Brain pericyte (primary cell): Measurements from ENCODE around the gene C16orf86.

Experiments used
- DNase-seq: peaks from one replicate; pipeline ENCODE4 v3.0.0-alpha.2; 2012; ENCODE audit warnings: low read depth, low spot score

Gene C16orf86

GRCh38 chr16:67666559-67667452, at the start of gene C16orf86, which contains the start of gene ENKD1:
Gene C16orf86 (plus strand): TSS chr16:67666814. CDS start chr16:67666971, 157 bp downstream.
Gene ENKD1 (minus strand): TSS chr16:67666750. CDS start chr16:67666442, 308 bp downstream.
- no peak for DNase-seq

DNA sequence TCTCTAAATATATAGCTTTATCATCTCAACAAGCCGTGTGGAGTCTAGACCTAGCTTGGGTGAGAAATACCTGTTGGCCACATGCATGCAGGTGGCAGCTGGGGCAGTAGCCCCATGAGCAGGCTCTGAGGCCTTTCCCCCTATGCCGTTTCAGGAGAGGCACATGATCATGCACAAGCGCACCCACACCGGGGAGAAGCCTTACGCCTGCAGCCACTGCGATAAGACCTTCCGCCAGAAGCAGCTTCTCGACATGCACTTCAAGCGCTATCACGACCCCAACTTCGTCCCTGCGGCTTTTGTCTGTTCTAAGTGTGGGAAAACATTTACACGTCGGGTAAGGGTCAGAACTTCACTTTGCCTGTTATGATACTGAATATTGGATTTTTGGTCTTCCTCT, 38.4 kb upstream of the C16orf86 start:
- DNase-seq = no peak

DNA sequence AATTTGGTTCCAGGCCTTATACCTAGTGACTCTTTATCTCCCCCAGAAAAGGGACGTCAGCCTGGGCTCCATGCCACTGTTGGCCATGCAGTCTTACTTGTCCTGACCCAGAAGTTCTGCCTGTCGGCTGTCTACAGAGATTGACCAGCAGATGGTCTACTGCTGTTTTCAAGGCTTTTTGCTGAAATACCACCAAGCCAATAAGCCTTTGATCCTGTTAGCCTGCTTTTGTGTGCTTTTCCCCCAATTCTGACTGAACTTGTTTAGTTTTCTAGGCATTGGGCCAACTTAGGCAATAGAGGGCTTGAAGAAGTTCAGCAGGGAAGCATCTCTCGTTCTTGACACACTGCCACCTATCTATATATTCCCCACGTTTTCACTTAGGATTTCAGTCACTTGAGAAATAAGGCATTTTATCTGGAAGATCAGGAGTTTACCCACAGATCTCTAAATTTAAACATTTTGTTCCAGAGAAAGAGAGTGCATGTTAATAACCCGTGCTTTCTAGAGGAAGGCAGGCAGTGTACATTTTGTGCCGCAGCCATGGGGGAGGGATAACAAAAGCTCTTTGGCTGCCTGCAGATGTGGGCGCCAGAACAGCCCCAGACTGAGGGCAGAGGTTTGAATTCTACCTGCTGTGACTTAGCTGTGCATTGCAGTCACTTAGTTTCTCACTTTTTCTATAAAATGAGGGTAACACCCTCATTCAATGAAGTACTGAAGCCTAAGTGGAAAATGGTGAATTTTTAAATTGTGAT, 34.0 kb upstream of the C16orf86 start:
- DNase-seq = no peak

- no peak for DNase-seq
Measured at GRCh38 chr16:67636713-67637112, 29.9 kb upstream of the C16orf86 start.

DNA sequence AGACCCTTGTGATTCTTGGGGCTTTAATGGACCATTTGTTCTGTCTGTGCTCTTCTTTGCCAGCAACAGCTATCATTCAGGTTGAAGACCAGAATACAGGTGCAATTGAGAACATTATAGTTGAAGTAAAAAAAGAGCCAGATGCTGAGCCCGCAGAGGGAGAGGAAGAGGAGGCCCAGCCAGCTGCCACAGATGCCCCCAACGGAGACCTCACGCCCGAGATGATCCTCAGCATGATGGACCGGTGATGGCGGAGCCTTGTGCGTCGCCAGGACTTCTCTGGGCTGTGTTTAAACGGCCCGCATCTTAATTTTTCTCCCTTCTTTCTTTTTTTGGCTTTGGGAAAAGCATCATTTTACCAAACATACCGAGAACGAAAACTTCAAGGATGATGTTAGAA, 29.0 kb upstream of the C16orf86 start:
- no peak for DNase-seq

DNA sequence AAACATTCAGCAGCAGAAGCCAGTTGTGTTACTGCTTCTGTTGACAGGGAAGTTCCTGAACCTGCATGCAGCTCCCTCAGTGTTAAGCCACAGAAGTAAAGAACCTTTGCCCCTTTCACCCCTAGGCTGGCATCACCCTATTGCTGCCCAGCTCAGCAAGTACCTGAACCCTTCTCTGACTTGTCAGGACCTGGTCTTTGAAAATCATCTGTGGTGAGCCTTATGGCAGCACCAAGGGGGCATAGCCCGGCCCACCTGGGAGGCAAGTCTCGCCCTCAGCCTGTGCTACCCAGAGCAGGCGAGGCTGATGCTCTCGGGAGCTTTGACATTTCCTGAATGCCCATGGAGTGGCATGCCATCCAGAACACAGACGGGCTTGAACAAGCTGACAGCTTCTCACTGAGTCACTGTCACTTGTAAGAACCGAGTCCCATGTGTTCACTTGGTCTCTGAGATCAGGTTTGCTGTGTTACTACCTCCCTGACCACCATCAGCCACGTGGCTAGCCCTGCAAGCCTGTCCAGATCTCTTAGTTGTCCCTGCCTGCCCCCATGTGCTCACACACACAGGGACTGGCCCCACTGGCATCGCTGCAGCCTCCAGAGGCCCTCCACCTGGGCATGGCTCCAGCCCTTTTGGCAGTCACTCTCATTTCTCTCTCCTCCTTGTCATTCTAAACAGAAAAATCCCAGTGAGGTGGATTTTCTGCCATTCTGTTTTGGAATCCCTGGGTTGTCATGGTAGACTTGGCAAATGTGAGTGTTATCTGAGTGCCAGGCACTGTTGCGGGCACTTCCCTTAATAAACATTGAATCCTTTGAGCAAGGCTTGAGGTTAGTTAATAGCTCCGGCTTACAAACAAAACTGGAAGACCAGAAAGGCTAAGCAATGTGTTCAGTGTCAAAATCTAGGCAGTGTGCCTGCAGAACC, 24.6 kb upstream of the C16orf86 start:
- no peak for DNase-seq

GRCh38 chr16:67644038-67644437, 22.6 kb upstream of the C16orf86 start:
- DNase-seq = no peak

DNA sequence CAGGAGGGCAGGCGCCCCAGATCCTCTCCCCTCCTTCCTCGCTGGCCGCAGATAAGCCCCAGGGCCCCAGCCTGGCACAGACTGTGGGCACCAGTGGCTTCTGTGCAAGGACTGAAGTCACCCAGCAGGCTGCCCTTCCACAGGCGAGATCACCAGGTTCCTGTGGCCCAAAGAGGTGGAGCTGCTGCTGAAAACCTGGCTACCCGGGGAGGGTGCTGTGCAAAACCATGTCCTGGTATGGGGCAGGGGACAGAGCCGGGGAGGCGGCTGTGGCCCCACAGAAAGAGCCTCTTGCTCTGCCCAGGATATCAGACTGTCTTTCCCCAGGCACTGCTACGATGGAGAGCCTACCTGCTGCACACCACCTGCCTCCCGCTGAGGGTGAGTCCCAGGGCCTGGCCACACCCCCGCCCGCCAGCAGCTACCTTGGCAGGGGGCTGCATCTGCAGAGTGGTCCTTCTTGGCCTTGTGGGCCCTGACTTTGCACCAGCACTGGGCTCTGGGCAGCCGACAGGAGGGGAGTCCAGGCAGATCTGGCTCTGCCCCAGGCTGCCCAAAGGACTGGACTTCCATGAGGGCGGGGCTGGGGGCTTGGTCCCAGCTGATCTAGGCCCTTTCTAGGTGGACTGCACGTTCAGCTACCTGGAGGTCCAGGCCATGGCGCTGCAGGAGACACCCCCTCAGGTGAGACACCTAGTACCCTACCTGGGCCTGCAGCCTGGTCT, 21.1 kb upstream of the C16orf86 start:
- DNase-seq = no peak

GRCh38 chr16:67647111-67647651, 19.4 kb upstream of the C16orf86 start:
- no peak for DNase-seq

GRCh38 chr16:67647681-67648080, 18.9 kb upstream of the C16orf86 start:
- DNase-seq = no peak

DNA sequence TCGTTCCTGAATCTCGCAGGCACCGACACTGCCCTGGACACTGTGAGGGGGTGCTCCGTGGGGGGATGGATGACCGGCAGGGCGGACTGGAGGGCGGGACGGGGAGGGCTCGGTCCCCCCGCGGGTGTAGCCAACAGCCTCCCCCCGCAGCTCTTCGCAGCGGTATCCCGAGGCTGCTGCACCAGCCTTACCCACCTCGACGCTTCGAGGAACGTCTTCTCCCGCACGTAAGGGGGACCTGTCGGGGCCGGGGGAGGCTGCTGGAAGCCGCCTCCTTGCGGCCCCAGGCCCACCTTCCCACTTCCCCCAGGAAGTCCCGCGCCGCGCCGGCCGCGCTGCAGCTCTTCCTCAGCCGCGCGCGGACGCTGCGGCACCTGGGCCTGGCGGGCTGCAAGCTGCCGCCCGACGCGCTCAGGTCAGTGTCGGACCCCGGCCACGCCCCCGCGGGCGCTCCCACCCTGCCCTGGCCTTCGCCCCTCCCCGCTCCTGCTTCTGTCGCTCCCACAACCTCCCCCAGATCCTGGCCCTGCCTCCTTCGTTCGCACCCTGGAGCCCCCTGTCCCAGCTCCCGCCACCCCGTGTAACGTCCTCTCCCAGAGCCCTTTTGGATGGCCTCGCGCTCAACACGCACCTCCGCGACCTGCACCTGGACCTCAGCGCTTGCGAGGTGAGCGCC, 18.4 kb upstream of the C16orf86 start:
- no peak for DNase-seq

DNA sequence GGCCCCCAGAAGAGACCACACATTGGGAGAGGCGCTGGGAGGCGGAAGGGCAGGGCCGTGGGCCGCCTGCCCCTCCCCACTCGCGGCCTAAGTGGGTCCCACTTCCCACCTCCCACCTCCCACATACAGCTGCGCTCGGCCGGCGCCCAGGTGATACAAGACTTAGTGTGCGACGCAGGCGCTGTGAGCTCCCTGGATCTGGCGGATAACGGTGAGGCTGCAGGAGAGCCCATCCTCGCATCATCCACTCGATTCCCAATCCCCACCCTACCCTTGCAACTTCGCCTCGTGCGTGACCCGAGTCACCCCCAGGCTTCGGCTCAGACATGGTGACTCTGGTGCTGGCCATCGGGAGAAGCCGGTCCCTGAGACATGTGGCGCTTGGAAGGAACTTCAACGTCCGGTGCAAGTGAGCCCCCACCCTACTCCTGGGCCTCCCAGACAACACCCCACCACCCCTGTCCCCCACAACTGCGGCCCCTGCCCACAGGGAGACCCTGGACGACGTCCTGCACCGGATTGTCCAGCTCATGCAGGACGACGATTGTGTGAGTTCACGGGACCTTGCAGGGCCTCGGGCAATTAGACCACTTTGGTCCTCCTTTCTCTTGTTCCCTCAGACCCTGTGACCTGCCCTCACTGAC, 17.7 kb upstream of the C16orf86 start:
- DNase-seq = no peak

DNA sequence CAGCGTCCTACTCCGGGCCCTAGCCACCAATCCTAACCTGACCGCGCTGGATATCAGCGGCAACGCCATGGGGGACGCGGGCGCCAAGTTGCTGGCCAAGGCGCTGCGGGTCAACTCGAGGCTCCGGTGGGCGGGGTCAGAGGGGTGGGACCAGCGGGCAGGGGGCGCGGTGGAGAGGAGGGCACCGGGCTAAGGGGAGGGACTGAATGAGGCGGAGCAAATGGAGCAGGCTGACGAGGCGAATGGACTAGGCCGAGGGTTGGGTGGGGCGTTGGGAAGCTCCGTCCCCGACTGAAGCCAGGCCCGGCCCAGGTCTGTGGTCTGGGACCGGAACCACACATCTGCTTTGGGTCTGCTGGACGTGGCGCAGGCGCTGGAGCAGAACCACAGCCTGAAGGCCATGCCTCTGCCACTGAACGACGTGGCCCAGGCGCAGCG, 17.1 kb upstream of the C16orf86 start:
- DNase-seq = no peak

DNA sequence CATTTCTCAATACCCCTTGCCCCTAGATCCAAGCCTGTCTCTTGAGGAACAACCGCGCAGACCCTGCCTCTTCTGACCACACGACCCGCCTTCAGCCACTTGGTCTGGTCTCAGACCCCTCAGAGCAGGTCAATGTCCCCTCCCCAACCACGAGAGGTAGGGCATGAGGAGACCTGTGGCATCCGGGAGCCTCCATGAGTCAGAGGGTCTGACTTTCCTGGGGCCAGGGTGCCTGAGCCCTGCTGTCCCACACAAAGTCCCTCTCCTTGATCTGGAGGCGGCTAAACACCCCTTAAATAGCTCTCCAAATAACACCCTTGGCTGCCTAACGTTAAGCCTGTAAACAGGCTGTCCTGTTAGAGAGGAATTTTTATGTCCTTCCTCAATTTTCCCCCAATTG, 16.6 kb upstream of the C16orf86 start:
- DNase-seq = no peak

DNA sequence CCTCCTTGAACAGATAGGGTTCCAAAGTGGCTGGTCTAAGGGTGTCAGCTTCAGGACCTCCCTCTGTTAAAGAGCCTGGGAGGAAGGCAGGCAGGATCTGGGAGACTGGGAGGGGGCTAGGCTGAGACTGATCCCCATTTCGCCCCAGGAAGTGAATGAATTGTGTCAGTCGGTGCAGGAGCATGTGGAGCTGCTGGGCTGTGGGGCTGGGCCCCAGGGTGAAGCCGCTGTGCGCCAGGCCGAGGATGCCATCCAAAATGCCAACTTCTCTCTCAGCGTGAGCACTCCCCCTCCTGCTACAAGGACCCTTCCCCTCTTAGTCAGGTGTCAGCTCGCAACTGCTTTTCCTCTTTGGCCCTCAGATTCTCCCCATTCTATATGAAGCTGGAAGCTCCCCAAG, 15.6 kb upstream of the C16orf86 start:
- DNase-seq = no peak

GRCh38 chr16:67651847-67652246, 14.8 kb upstream of the C16orf86 start:
- DNase-seq = no peak

DNA sequence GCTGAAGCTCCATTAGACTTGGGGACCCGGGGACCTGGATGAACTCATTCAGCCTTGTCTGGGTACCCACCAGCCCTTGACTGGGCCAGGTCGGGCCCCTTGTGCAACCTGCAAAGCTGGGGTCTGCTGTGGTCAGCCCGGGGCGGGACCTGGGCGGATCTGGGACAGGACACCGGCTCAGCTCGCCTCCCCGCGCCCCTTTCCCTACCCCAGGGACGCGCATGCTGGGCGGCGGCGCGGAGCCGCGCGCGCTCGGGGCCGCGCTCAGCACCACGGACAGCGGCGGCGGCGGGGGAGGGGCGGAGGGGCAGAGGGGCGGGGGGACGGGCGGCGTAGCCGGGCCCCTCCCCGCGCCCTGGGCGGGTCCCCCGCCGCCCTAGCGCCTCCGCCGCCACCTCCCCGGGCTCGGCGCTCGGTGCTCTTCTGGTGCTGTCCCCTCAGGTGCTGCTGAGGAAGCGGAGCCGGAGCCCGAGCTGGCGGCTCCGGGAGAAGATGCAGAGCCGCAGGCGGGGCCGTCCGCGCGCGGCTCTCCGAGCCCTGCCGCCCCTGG, 14.0 kb upstream of the C16orf86 start:
- no peak for DNase-seq

GRCh38 chr16:67653128-67653788, 13.4 kb upstream of the C16orf86 start:
- DNase-seq = no peak
